H1 (cell line): ENCODE data around the gene CDH12. TPM values are rescaled to one million over a fixed set of nuclear protein-coding genes. Genes with fewer than 3 reads are reported as not detected.

Experiments used
- CTCF ChIA-PET: fragments of 300-600 bp; sonication (Branson Sonifier 250); formaldehyde crosslinking; loops from one replicate; lab custom pipeline; 2021; ENCODE audit not compliant: partially characterized antibody; lab: Charles Lee
- POLR2A ChIA-PET: fragments of 300-600 bp; sonication (Branson Sonifier 250); formaldehyde crosslinking; loops from one replicate; lab custom pipeline; 2021; ENCODE audit warnings: inconsistent platforms; ENCODE audit not compliant: partially characterized antibody; lab: Charles Lee
- DNase-seq, 2 experiments: peaks; one replicate each; pipeline versions ENCODE4 v3.0.0 to v3.0.0-alpha.2; 2010 to 2022; ENCODE audit warnings: low spot score in 2 of 2, low read depth in 1 of 2, mixed read lengths in 1 of 2
- FAIRE-seq: peaks from 2 replicates; lab custom pipeline; 2011; peaks lifted over from hg19 to GRCh38; lab: Jason Lieb, UNC
- H2AFZ ChIP-seq: 2 replicates; pipeline ENCODE4 v1.8.1; 2012; ENCODE audit warnings: low read length, inconsistent platforms
- H2AK5ac ChIP-seq: 2 replicates; pipeline ENCODE4 v1.6.1; 2013; ENCODE audit warnings: low read depth, low read length
- H2BK120ac ChIP-seq: replicated peaks from 2 replicates; pipeline ENCODE3; 2013; ENCODE audit warnings: low read depth, low read length, inconsistent platforms
- H2BK12ac ChIP-seq: 2 replicates; pipeline ENCODE4 v1.6.1; 2013; ENCODE audit warnings: low read depth, low read length
- H2BK15ac ChIP-seq: 2 replicates; pipeline ENCODE4 v1.6.1; 2013; ENCODE audit warnings: low read length
- H2BK20ac ChIP-seq: 2 replicates; pipeline ENCODE4 v1.6.1; 2013; ENCODE audit warnings: low read length
- H2BK5ac ChIP-seq: 2 replicates; pipeline ENCODE4 v1.6.1; 2013; ENCODE audit warnings: low read depth, low read length
- H3K14ac ChIP-seq: 2 replicates; pipeline ENCODE4 v1.6.1; 2013; ENCODE audit warnings: inconsistent platforms; ENCODE audit not compliant: insufficient read length
- H3K18ac ChIP-seq: 2 replicates; pipeline ENCODE4 v1.6.1; 2013; ENCODE audit warnings: low read length; ENCODE audit errors: extremely low read depth
- H3K23ac ChIP-seq: 2 replicates; pipeline ENCODE4 v1.6.1; 2013; ENCODE audit warnings: inconsistent platforms; ENCODE audit not compliant: insufficient read length
- H3K23me2 ChIP-seq: 2 replicates; pipeline ENCODE4 v1.6.1; 2013; ENCODE audit warnings: low read depth, low read length
- H3K27ac ChIP-seq: 2 replicates; pipeline ENCODE4 v1.6.1; 2011; ENCODE audit warnings: low read depth, low read length, inconsistent platforms
- H3K27me3 ChIP-seq, 4 experiments: replicated peaks in 1 of 4; 1 replicate in 1 of 4; 2 replicates in 3 of 4; pipeline versions ENCODE4 v1.6.1 to v1.8.1; 2011 to 2013; ENCODE audit warnings: low read length in 3 of 4, mild to moderate bottlenecking in 3 of 4, inconsistent platforms in 2 of 4, mixed read lengths in 2 of 4, moderate library complexity in 1 of 4; ENCODE audit not compliant: control insufficient read depth in 3 of 4, insufficient read depth in 3 of 4; ENCODE audit errors: extremely low read depth in 1 of 4
- H3K36me3 ChIP-seq, 4 experiments: 2 replicates each; pipeline versions ENCODE4 v1.6.1 to v1.8.1; 2011 to 2013; ENCODE audit warnings: mild to moderate bottlenecking in 4 of 4, low read length in 3 of 4, moderate library complexity in 2 of 4, control low read depth in 1 of 4, inconsistent platforms in 1 of 4; ENCODE audit not compliant: insufficient read depth in 4 of 4, control insufficient read depth in 2 of 4
- H3K4ac ChIP-seq: replicated peaks from 2 replicates; pipeline ENCODE3; 2013; ENCODE audit warnings: low read length, low read depth, mixed read lengths, inconsistent platforms; ENCODE audit not compliant: insufficient read length
- H3K4me1 ChIP-seq, 4 experiments: replicated peaks in 1 of 4; 1 replicate in 1 of 4; 2 replicates in 3 of 4; pipeline versions ENCODE4 v1.6.1 to v1.8.1; 2011 to 2013; ENCODE audit warnings: low read length in 3 of 4, inconsistent platforms in 2 of 4, mixed read lengths in 1 of 4; ENCODE audit not compliant: insufficient read depth in 4 of 4, control insufficient read depth in 3 of 4
- H3K4me2 ChIP-seq, 2 experiments: 2 replicates each; pipeline versions ENCODE4 v1.6.1 to v1.8.1; 2011 to 2013; ENCODE audit warnings: low read depth in 2 of 2, low read length in 2 of 2, control low read depth in 1 of 2, inconsistent platforms in 1 of 2, mild to moderate bottlenecking in 1 of 2; ENCODE audit not compliant: insufficient read depth in 1 of 2
- H3K4me3 ChIP-seq, 4 experiments: fragments of 200-600, 300-600 bp in 1 of 4; sonication (generic), shearing (Covaris generic), sonication (Bioruptor Twin) in 1 of 4; 2 replicates each; pipeline versions ENCODE4 v1.5.1 to v1.8.1; 2011 to 2016; ENCODE audit warnings: low read length in 4 of 4, low read depth in 3 of 4, control low read depth in 2 of 4, inconsistent platforms in 2 of 4, mild to moderate bottlenecking in 2 of 4, mixed read lengths in 1 of 4, moderate library complexity in 1 of 4; ENCODE audit not compliant: insufficient read depth in 2 of 4; ENCODE audit errors: extremely low read depth in 1 of 4
- H3K56ac ChIP-seq: replicated peaks from 2 replicates; pipeline ENCODE3; 2013; ENCODE audit warnings: low read depth, mild to moderate bottlenecking, mixed read lengths, low read length, inconsistent platforms; ENCODE audit not compliant: insufficient read length
- H3K79me1 ChIP-seq: 2 replicates; pipeline ENCODE4 v1.6.1; 2013; ENCODE audit warnings: low read depth, low read length, control low read depth
- H3K79me2 ChIP-seq, 2 experiments: 2 replicates each; pipeline versions ENCODE4 v1.6.1 to v1.8.1; 2012 to 2013; ENCODE audit warnings: low read length in 2 of 2, mild to moderate bottlenecking in 2 of 2, inconsistent platforms in 1 of 2; ENCODE audit not compliant: insufficient read depth in 2 of 2, control insufficient read depth in 1 of 2
- H3K9ac ChIP-seq, 4 experiments: replicated peaks in 1 of 4; 1 replicate in 1 of 4; 2 replicates in 3 of 4; pipeline versions ENCODE4 v1.6.1 to v1.8.1; 2011 to 2013; ENCODE audit warnings: low read depth in 3 of 4, low read length in 3 of 4, control low read depth in 2 of 4, mild to moderate bottlenecking in 2 of 4, moderate library complexity in 2 of 4, inconsistent platforms in 1 of 4; ENCODE audit errors: extremely low read depth in 1 of 4
- H3K9me3 ChIP-seq, 2 experiments: 2 replicates each; pipeline versions ENCODE4 v1.6.1 to v1.8.1; 2012 to 2013; ENCODE audit warnings: mild to moderate bottlenecking in 2 of 2, moderate library complexity in 2 of 2, control low read depth in 1 of 2, inconsistent platforms in 1 of 2, low read depth in 1 of 2, low read length in 1 of 2, mixed read lengths in 1 of 2; ENCODE audit not compliant: insufficient read depth in 2 of 2
- H4K20me1 ChIP-seq, 2 experiments: replicated peaks in 1 of 2; 2 replicates each; pipeline versions ENCODE3 to v1.8.1; 2011 to 2013; ENCODE audit warnings: inconsistent platforms in 2 of 2, low read length in 2 of 2, mild to moderate bottlenecking in 1 of 2; ENCODE audit not compliant: insufficient read depth in 2 of 2, control insufficient read depth in 1 of 2
- H4K5ac ChIP-seq: 2 replicates; pipeline ENCODE4 v1.6.1; 2013; ENCODE audit warnings: low read length, low read depth, mixed read lengths, inconsistent platforms; ENCODE audit not compliant: insufficient read length
- H4K8ac ChIP-seq: 2 replicates; pipeline ENCODE4 v1.8.0; 2013; ENCODE audit warnings: mild to moderate bottlenecking, moderate library complexity, low read length, inconsistent platforms; ENCODE audit not compliant: insufficient read depth; ENCODE audit errors: extremely low read depth
- H4K91ac ChIP-seq: replicated peaks from 2 replicates; pipeline ENCODE3; 2013; ENCODE audit warnings: low read length, mixed read lengths, inconsistent platforms; ENCODE audit not compliant: insufficient read length
- ATF2 ChIP-seq: IDR thresholded peaks from 2 replicates; pipeline ENCODE4 v1.6.1; 2012; ENCODE audit warnings: low read length, inconsistent platforms
- CEBPB ChIP-seq: IDR thresholded peaks from 2 replicates; pipeline ENCODE4 v1.6.1; 2012; ENCODE audit warnings: low read depth, low read length
- CTBP2 ChIP-seq: IDR thresholded peaks from 2 replicates; pipeline ENCODE4 v1.7.0; 2011; ENCODE audit warnings: borderline replicate concordance, mild to moderate bottlenecking, moderate library complexity, mixed read lengths, low read length; ENCODE audit not compliant: insufficient read depth, insufficient read length
- EP300 ChIP-seq, 2 experiments: IDR thresholded peaks; 1 replicate in 1 of 2; 2 replicates in 1 of 2; pipeline ENCODE4 v1.6.1; 2011 to 2012; ENCODE audit warnings: low read depth in 2 of 2, low read length in 2 of 2, mild to moderate bottlenecking in 2 of 2, borderline replicate concordance in 1 of 2, inconsistent platforms in 1 of 2, moderate library complexity in 1 of 2
- EZH2 ChIP-seq: fragments of 200-600 bp; sonication (generic); IDR thresholded peaks from 2 replicates; pipeline ENCODE4 v1.7.1; 2012; ENCODE audit warnings: low read depth, mild to moderate bottlenecking, moderate library complexity, low read length, inconsistent platforms; ENCODE audit not compliant: severe bottlenecking
- KDM4A ChIP-seq: IDR thresholded peaks from one replicate; pipeline ENCODE4 v1.7.1; 2012; ENCODE audit warnings: low read depth, mild to moderate bottlenecking, moderate library complexity, low read length, inconsistent platforms; ENCODE audit not compliant: severe bottlenecking
- RFX5 ChIP-seq: IDR thresholded peaks from 2 replicates; pipeline ENCODE4 v1.6.1; 2011; ENCODE audit warnings: low read depth, low read length, improper control_type of control experiment, borderline replicate concordance
- RNF2 ChIP-seq: fragments of 200-900, 300-1000 bp; sonication (generic); IDR thresholded peaks from 2 replicates; pipeline ENCODE4 v1.7.1; 2016; ENCODE audit warnings: borderline replicate concordance, low read depth, mild to moderate bottlenecking, antibody characterized with exemption, low read length; ENCODE audit not compliant: poor library complexity, severe bottlenecking; ENCODE audit errors: missing control alignments
- SAP30 ChIP-seq: fragments of 300-600 bp; sonication (generic); IDR thresholded peaks from 2 replicates; pipeline ENCODE4 v1.7.1; 2012; ENCODE audit warnings: low read length, moderate library complexity, mild to moderate bottlenecking, inconsistent platforms; ENCODE audit not compliant: insufficient read depth, insufficient replicate concordance
- SP2 ChIP-seq: IDR thresholded peaks from 2 replicates; pipeline ENCODE4 v1.6.1; 2012; ENCODE audit warnings: mild to moderate bottlenecking, low read length, inconsistent platforms
- SRF ChIP-seq: IDR thresholded peaks from 2 replicates; pipeline ENCODE4 v1.6.1; 2011; ENCODE audit warnings: mild to moderate bottlenecking, low read depth, low read length, moderate library complexity
- YY1 ChIP-seq: IDR thresholded peaks from 2 replicates; pipeline ENCODE4 v1.6.1; 2011; ENCODE audit warnings: low read depth, mild to moderate bottlenecking, low read length
- WGBS, 2 experiments: shearing (Covaris generic) in 1 of 2; methylation state at CpG; one replicate each; pipeline versions ENCODE4 v1.1.6 to v1.1.7; 2013 to 2015; ENCODE audit warnings: low lambda C conversion rate in 2 of 2, mixed read lengths in 2 of 2, inconsistent platforms in 1 of 2, low coverage in 1 of 2, missing lambda C conversion rate in 1 of 2; ENCODE audit not compliant: insufficient replicate concordance in 2 of 2, insufficient coverage in 1 of 2, insufficient read length in 1 of 2; ENCODE audit errors: extremely low coverage in 1 of 2, missing lambda C conversion rate in 1 of 2; 5-methylcytosine and 5-hydroxymethylcytosine counted together
- polyA plus RNA-seq, 7 experiments: library from polyadenylated mRNA; depleted of rRNA in 3 of 7; stranded (reverse) in 5 of 7; unstranded in 2 of 7; fragments of >200 nt in 5 of 7; fragments of 200-250 nt in 2 of 7; gene quantifications; 1 replicate in 5 of 7; 2 replicates in 1 of 7; 4 replicates in 1 of 7; pipeline versions ENCODE4 v1.2.1 to v1.2.3, GENCODE V29; 2011 to 2013; ENCODE audit warnings: missing spikeins in 2 of 7, mixed read lengths in 2 of 7
- total RNA-seq: library from RNA; stranded (reverse); fragmentation: NEBNext Ultra II Directional; extraction: Animal tissue kit (Norgen Biotek cat#: 25700); gene quantifications from 2 replicates; pipeline ENCODE4 v1.2.1, GENCODE V29; 2021

Gene CDH12
- total and polyA plus RNA-seq, 2 of the 8 experiments (the other 6 are each of a cell fraction or from before 2014, with no cell fraction given), result 0.03 TPM; not detected in 1

GRCh38 chr5:22496666-22497065, 356.5 kb downstream of the CDH12 start:
- Histone ChIP-seq H4K8ac (no peak overlapping the region), H3K4ac (no peak overlapping the region), H3K14ac (no peak overlapping the region), H3K9ac (no peak overlapping the region), H3K9me3 (peaks cover under 1 to 1% of the 10 kb centered on the region in 2 experiments; a peak in 2 of 4 replicates), H4K91ac (no peak overlapping the region), H3K4me3 (no peak overlapping the region), H3K4me1 (no peaks in the 10 kb centered on the region), H3K23ac (no peak overlapping the region), H2BK15ac (no peak overlapping the region), H3K79me2 (no peaks in the 10 kb centered on the region), H3K18ac (no peak overlapping the region), H3K4me2 (no peak overlapping the region), H3K56ac (no peak overlapping the region), H2AFZ (no peak overlapping the region), H3K23me2 (no peaks in the 10 kb centered on the region), H3K27me3 (no peaks in the 10 kb centered on the region), H2BK12ac (no peak overlapping the region), H2BK5ac (no peak overlapping the region), H4K20me1 (no peaks in the 10 kb centered on the region), H3K36me3 (peaks cover 0 to under 1% (median 0%) of the 10 kb centered on the region in 4 experiments; a peak in 2 of 8 replicates), H3K79me1 (no peaks in the 10 kb centered on the region), H2AK5ac (no peak overlapping the region), H2BK20ac (no peak overlapping the region), H3K27ac (no peak overlapping the region), H2BK120ac (no peak overlapping the region), H4K5ac (no peak overlapping the region)
- FAIRE-seq (no peak), DNase-seq (no peak)
- WGBS, 2 experiments, result 69% methylated on average over 4 of the region's 4 CpGs; no CpG with 5 or more reads in 1 of the 2 experiments
- ChIA-PET POLR2A (no interaction called here), CTCF (no interaction called here)
- TF ChIP-seq ATF2 (no peak), KDM4A (no peak), RNF2 (no peak), CTBP2 (no peak), YY1 (no peak), SRF (no peak), CEBPB (no peak), EZH2 (no peak), SAP30 (no peak), EP300 (IDR thresholded peaks at IDR 0.05; ENCODE audit: borderline replicate concordance in 1 of 2, low read depth in 2 of 2, low read length in 2 of 2) (no peak), RFX5 (no peak), SP2 (no peak)
